Keratinocyte (primary cell): ENCODE measurements around the gene DIP2B. TPM values are rescaled to one million over a fixed set of nuclear protein-coding genes. Genes with fewer than 3 reads are reported as not detected.
A peak's percentile ranks its signal among the peaks of the same experiment; 100 is the strongest.

Experiments
- DNase-seq: peaks from one replicate; pipeline ENCODE4 v3.0.0-alpha.2; 2011; ENCODE audit warnings: low read depth, missing footprints, low spot score
- FAIRE-seq: peaks from 2 replicates; lab custom pipeline; 2011; peaks lifted over from hg19 to GRCh38; lab: Jason Lieb, UNC
- H2AFZ ChIP-seq: 2 replicates; pipeline ENCODE4 v1.6.0; 2012; ENCODE audit warnings: low read length, control low read depth, inconsistent platforms; ENCODE audit not compliant: control insufficient read depth
- H3K27ac ChIP-seq: 2 replicates; pipeline ENCODE4 v1.5.1; 2011; ENCODE audit warnings: low read length; ENCODE audit not compliant: control insufficient read depth, insufficient read depth
- H3K27me3 ChIP-seq: 3 replicates; pipeline ENCODE4 v1.6.0; 2011; ENCODE audit warnings: low read length; ENCODE audit not compliant: control insufficient read depth, insufficient read depth; ENCODE audit errors: extremely low read depth
- H3K36me3 ChIP-seq, 2 experiments: 2 replicates in 1 of 2; 3 replicates in 1 of 2; pipeline ENCODE4 v1.5.1; 2011; ENCODE audit warnings: low read length in 2 of 2, mild to moderate bottlenecking in 1 of 2; ENCODE audit not compliant: control insufficient read depth in 2 of 2, insufficient read depth in 2 of 2; ENCODE audit errors: extremely low read depth in 1 of 2
- H3K4me1 ChIP-seq: 3 replicates; pipeline ENCODE4 v1.5.1; 2011; ENCODE audit warnings: low read length; ENCODE audit not compliant: control insufficient read depth, insufficient read depth; ENCODE audit errors: extremely low read depth
- H3K4me2 ChIP-seq: 3 replicates; pipeline ENCODE4 v1.6.0; 2011; ENCODE audit warnings: low read depth, low read length; ENCODE audit not compliant: control insufficient read depth, insufficient read depth; ENCODE audit errors: extremely low read depth
- H3K4me3 ChIP-seq, 3 experiments: fragments of 200-600 bp in 1 of 3; sonication (generic) in 1 of 3; 2 replicates in 2 of 3; 3 replicates in 1 of 3; pipeline ENCODE4 v1.5.1; 2011 to 2016; ENCODE audit warnings: low read length in 3 of 3, mild to moderate bottlenecking in 3 of 3, control low read depth in 2 of 3, inconsistent platforms in 1 of 3, low read depth in 1 of 3, mixed read lengths in 1 of 3, mixed run types in 1 of 3, moderate library complexity in 1 of 3; ENCODE audit not compliant: control insufficient read depth in 2 of 3, insufficient read depth in 2 of 3; ENCODE audit errors: extremely low read depth in 1 of 3
- H3K79me2 ChIP-seq: 2 replicates; pipeline ENCODE4 v1.6.0; 2012; ENCODE audit warnings: low read length; ENCODE audit not compliant: control insufficient read depth, insufficient read depth
- H3K9ac ChIP-seq: 3 replicates; pipeline ENCODE4 v1.6.0; 2011; ENCODE audit warnings: low read length; ENCODE audit not compliant: control insufficient read depth, insufficient read depth; ENCODE audit errors: extremely low read depth
- H3K9me1 ChIP-seq: 3 replicates; pipeline ENCODE4 v1.6.0; 2011; ENCODE audit warnings: low read length; ENCODE audit not compliant: control insufficient read depth, insufficient read depth; ENCODE audit errors: extremely low read depth
- H3K9me3 ChIP-seq: 2 replicates; pipeline ENCODE4 v1.5.1; 2012; ENCODE audit warnings: low read depth, low read length; ENCODE audit not compliant: control insufficient read depth
- H4K20me1 ChIP-seq: 3 replicates; pipeline ENCODE4 v1.6.0; 2011; ENCODE audit warnings: low read length; ENCODE audit not compliant: control insufficient read depth, insufficient read depth; ENCODE audit errors: extremely low read depth
- EZH2 ChIP-seq: IDR thresholded peaks from one replicate; pipeline ENCODE4 v1.6.1; 2012; ENCODE audit warnings: inconsistent platforms, mild to moderate bottlenecking, low read length, moderate library complexity
- dilution Hi-C: fragments of 300-500 bp; cut with MboI; formaldehyde crosslinking; loops from one replicate; pipeline ENCODE4 v1.7.0; 2020; ENCODE audit warnings: low sequenced_read_pairs; ENCODE audit not compliant: extremely low pct_ligation_motif_present
- polyA plus RNA-seq, 5 experiments: library from polyadenylated mRNA; depleted of rRNA in 3 of 5; stranded (reverse) in 3 of 5; stranded (forward) in 1 of 5; unstranded in 1 of 5; fragments of >200 nt; gene quantifications; 1 replicate in 1 of 5; 2 replicates in 3 of 5; 3 replicates in 1 of 5; pipeline versions ENCODE4 v1.2.1 to v1.2.3, GENCODE V29; 2011 to 2012; ENCODE audit warnings: missing spikeins in 2 of 5, low read depth in 1 of 5, low replicate concordance in 1 of 5
- TF ChIP-seq, protein P1 (sequence below), 3 experiments: IDR thresholded peaks in 1 of 3; conservative IDR thresholded peaks in 1 of 3; optimal IDR thresholded peaks in 1 of 3; 2 replicates in 2 of 3; 3 replicates in 1 of 3; pipeline versions ENCODE3 to v1.5.1; 2011; ENCODE audit warnings: low read length in 3 of 3, mild to moderate bottlenecking in 3 of 3, moderate library complexity in 2 of 3, control low read depth in 1 of 3, inconsistent platforms in 1 of 3; ENCODE audit not compliant: insufficient read depth in 2 of 3; ENCODE audit errors: extremely low read depth in 1 of 3

DIP2B gene
- polyA plus RNA-seq, 1 donor (not counting 4 experiments of a cell fraction or from before 2014, with no cell fraction given), result 30.2 TPM

GRCh38 chr12:50764286-50765094 is 259.7 kb downstream of the DIP2B start:
- peaks cover 25% of the 10 kb centered on the region for H3K4me1 ChIP-seq

GRCh38 chr12:50765095-50765911 is 260.5 kb downstream of the DIP2B start:
- FAIRE-seq (no peak), DNase-seq (no peak)
- Histone ChIP-seq H4K20me1 (no peaks in the 10 kb centered on the region), H3K4me1 (peaks cover 25% of the 10 kb centered on the region), H3K9ac (peak overlapping the region; percentile 94), H3K4me3 (peak overlapping the region; percentile 72 to 94 (median 90)), H3K27ac (peak overlapping the region; percentile 93), H3K27me3 (no peaks in the 10 kb centered on the region), H3K9me1 (no peaks in the 10 kb centered on the region), H3K4me2 (peak overlapping the region; percentile 85), H2AFZ (peak overlapping the region; percentile 82), H3K36me3 (no peaks in the 10 kb centered on the region), H3K9me3 (no peaks in the 10 kb centered on the region), H3K79me2 (peaks cover 42% of the 10 kb centered on the region)
- TF ChIP-seq, protein P1, sequence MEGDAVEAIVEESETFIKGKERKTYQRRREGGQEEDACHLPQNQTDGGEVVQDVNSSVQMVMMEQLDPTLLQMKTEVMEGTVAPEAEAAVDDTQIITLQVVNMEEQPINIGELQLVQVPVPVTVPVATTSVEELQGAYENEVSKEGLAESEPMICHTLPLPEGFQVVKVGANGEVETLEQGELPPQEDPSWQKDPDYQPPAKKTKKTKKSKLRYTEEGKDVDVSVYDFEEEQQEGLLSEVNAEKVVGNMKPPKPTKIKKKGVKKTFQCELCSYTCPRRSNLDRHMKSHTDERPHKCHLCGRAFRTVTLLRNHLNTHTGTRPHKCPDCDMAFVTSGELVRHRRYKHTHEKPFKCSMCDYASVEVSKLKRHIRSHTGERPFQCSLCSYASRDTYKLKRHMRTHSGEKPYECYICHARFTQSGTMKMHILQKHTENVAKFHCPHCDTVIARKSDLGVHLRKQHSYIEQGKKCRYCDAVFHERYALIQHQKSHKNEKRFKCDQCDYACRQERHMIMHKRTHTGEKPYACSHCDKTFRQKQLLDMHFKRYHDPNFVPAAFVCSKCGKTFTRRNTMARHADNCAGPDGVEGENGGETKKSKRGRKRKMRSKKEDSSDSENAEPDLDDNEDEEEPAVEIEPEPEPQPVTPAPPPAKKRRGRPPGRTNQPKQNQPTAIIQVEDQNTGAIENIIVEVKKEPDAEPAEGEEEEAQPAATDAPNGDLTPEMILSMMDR (optimal IDR thresholded peaks at IDR 0.05 in 1 of 3, IDR thresholded peaks at IDR 0.05 in 1 of 3, conservative IDR thresholded peaks at IDR 0.05 in 1 of 3; ENCODE audit: extremely low read depth in 1 of 3, insufficient read depth in 2 of 3, low read length in 3 of 3), result peak; percentile 28 to 65 (median 53)
- no peak for TF ChIP-seq EZH2
- dilution Hi-C loops, result no loop called here

More at GRCh38 chr12:50764286-50765094, 259.7 kb downstream of the DIP2B start:
- H3K9me1 ChIP-seq, result no peaks in the 10 kb centered on the region
- no peaks in the 10 kb centered on the region for H3K36me3 ChIP-seq
- TF ChIP-seq EZH2, result no peak
- TF ChIP-seq, protein P1 (optimal IDR thresholded peaks at IDR 0.05 in 1 of 3, IDR thresholded peaks at IDR 0.05 in 1 of 3, conservative IDR thresholded peaks at IDR 0.05 in 1 of 3; ENCODE audit: extremely low read depth in 1 of 3, insufficient read depth in 2 of 3, low read length in 3 of 3), result no peak
- H3K4me2 ChIP-seq, result peak overlapping the region; percentile 85
- H4K20me1 ChIP-seq, result no peaks in the 10 kb centered on the region
- no peaks in the 10 kb centered on the region for H3K9me3 ChIP-seq
- FAIRE-seq (no peak), DNase-seq (no peak)
- H3K9ac ChIP-seq, result peak overlapping the region; percentile 94
- dilution Hi-C loops, result no loop called here
- H2AFZ ChIP-seq, result peak overlapping the region; percentile 82
- H3K27ac ChIP-seq, result peak overlapping the region; percentile 93
- no peaks in the 10 kb centered on the region for H3K27me3 ChIP-seq
- H3K79me2 ChIP-seq, result peaks cover 42% of the 10 kb centered on the region
- peak overlapping the region; percentile 72 to 94 (median 90) for H3K4me3 ChIP-seq
